Measurements from ENCODE around the gene LEKR1. TPM values are rescaled to one million over a fixed set of nuclear protein-coding genes. Genes with fewer than 3 reads are reported as not detected.

LEKR1 gene
- total and polyA plus RNA-seq, 7 donors = 0.12 to 0.79 (median 0.32) TPM; not detected in 2

GRCh38 chr3:157030712-157031111, 204.6 kb downstream of the LEKR1 start:
- DNase-seq (no peak), ATAC-seq (no peak)
- WGBS, 3 donors = 69 to 73% (median 70%) methylated on average over 4 of the region's 4 CpGs
- Histone ChIP-seq H3K4me3 (no peak overlapping the region), H3K9me3 (no peaks in the 10 kb centered on the region), H3K27ac (no peak overlapping the region), H3K36me3 (ENCODE audit: insufficient read depth in 1 of 2, low read depth in 1 of 2) (no peaks in the 10 kb centered on the region), H3K4me1 (no peaks in the 10 kb centered on the region), H3K27me3 (ENCODE audit: insufficient read depth in 3 of 3, low read length in 2 of 3) (no peaks in the 10 kb centered on the region)
- intact Hi-C loops (cut with DNase I) = loop anchor here in 1 of 2 donors (10.0 kb wide), 1 partner anchor 1286 kb away; the partner anchor contains the start of gene PLCH1
- no peak for TF ChIP-seq CTCF (IDR thresholded peaks at IDR 0.05)

GRCh38 chr3:157033001-157033400, 206.8 kb downstream of the LEKR1 start:
- H3K27me3 ChIP-seq (ENCODE audit: insufficient read depth in 3 of 3, low read length in 2 of 3) = no peaks in the 10 kb centered on the region
- no peak overlapping the region for H3K27ac ChIP-seq
- no peak for ATAC-seq
- no peak for TF ChIP-seq CTCF (IDR thresholded peaks at IDR 0.05)
- no peak for DNase-seq
- no peak overlapping the region for H3K4me3 ChIP-seq
- no peaks in the 10 kb centered on the region for H3K4me1 ChIP-seq
- H3K36me3 ChIP-seq (ENCODE audit: insufficient read depth in 1 of 2, low read depth in 1 of 2) = no peaks in the 10 kb centered on the region
- 82 to 89% (median 85%) methylated on average over 2 of the region's 2 CpGs for WGBS, 3 donors
- intact Hi-C loops (cut with DNase I) = loop anchor here in 1 of 2 donors (10.0 kb wide), 1 partner anchor 1288 kb away; the partner anchor contains the start of gene PLCH1
- no peaks in the 10 kb centered on the region for H3K9me3 ChIP-seq

GRCh38 chr3:157040456-157040855, 214.3 kb downstream of the LEKR1 start:
- no peak overlapping the region for H3K4me3 ChIP-seq
- no peaks in the 10 kb centered on the region for H3K36me3 ChIP-seq (ENCODE audit: insufficient read depth in 1 of 2, low read depth in 1 of 2)
- H3K27me3 ChIP-seq (ENCODE audit: insufficient read depth in 3 of 3, low read length in 2 of 3) = no peaks in the 10 kb centered on the region
- H3K4me1 ChIP-seq = no peaks in the 10 kb centered on the region
- no peak for TF ChIP-seq CTCF (IDR thresholded peaks at IDR 0.05)
- intact Hi-C loops (cut with DNase I) = no loop called here
- DNase-seq = no peak
- no peaks in the 10 kb centered on the region for H3K9me3 ChIP-seq
- no peak for ATAC-seq
- H3K27ac ChIP-seq = no peak overlapping the region

GRCh38 chr3:157042226-157042625, 216.1 kb downstream of the LEKR1 start:
- H3K4me3 ChIP-seq = no peak overlapping the region
- H3K27me3 ChIP-seq (ENCODE audit: insufficient read depth in 3 of 3, low read length in 2 of 3) = no peaks in the 10 kb centered on the region
- ATAC-seq (peak in 3 of 4 donors; percentile 62 to 79 (median 67)), DNase-seq (no peak)
- 39 to 45% (median 40%) methylated on average over 2 of the region's 2 CpGs for WGBS, 3 donors
- no peaks in the 10 kb centered on the region for H3K36me3 ChIP-seq (ENCODE audit: insufficient read depth in 1 of 2, low read depth in 1 of 2)
- intact Hi-C loops (cut with DNase I) = no loop called here
- no peak overlapping the region for H3K27ac ChIP-seq
- H3K4me1 ChIP-seq = no peaks in the 10 kb centered on the region
- no peaks in the 10 kb centered on the region for H3K9me3 ChIP-seq
- TF ChIP-seq CTCF (IDR thresholded peaks at IDR 0.05) = no peak

- Histone ChIP-seq H3K4me3 (no peak overlapping the region), H3K27ac (no peak overlapping the region), H3K36me3 (ENCODE audit: insufficient read depth in 1 of 2, low read depth in 1 of 2) (no peaks in the 10 kb centered on the region), H3K4me1 (no peaks in the 10 kb centered on the region), H3K9me3 (no peaks in the 10 kb centered on the region), H3K27me3 (ENCODE audit: insufficient read depth in 3 of 3, low read length in 2 of 3) (no peaks in the 10 kb centered on the region)
- TF ChIP-seq CTCF (IDR thresholded peaks at IDR 0.05) = no peak
- ATAC-seq (no peak), DNase-seq (no peak)
- whole genome bisulfite sequencing, 3 donors = 75 to 94% (median 79%) methylated on average over 1 of the region's 1 CpG
- intact Hi-C loops (cut with DNase I) = no loop called here
Observed at GRCh38 chr3:157043771-157044170, 217.6 kb downstream of the LEKR1 start.

Measured in psoas muscle (tissue), 8 donors.